PFSK-1 (cell line): ENCODE results near the gene LRRC27.

Experiments used
- FOXP2 ChIP-seq: optimal IDR thresholded peaks from 2 replicates; pipeline ENCODE3; 2011; ENCODE audit warnings: borderline replicate concordance, control low read depth, inconsistent platforms; ENCODE audit not compliant: insufficient read depth; ENCODE audit errors: extremely low read length, extremely low read depth
- POLR2AphosphoS5 ChIP-seq: IDR thresholded peaks from 2 replicates; pipeline ENCODE4 v1.6.1; 2012; ENCODE audit warnings: low read depth, mild to moderate bottlenecking, control low read depth, low read length, moderate library complexity
- REST ChIP-seq, 2 experiments: IDR thresholded peaks; 2 replicates each; pipeline versions ENCODE4 v1.6.1 to v1.8.0; 2011 to 2012; ENCODE audit warnings: low read depth in 2 of 2, low read length in 2 of 2, control low read depth in 1 of 2, inconsistent platforms in 1 of 2, mild to moderate bottlenecking in 1 of 2, moderate library complexity in 1 of 2; ENCODE audit not compliant: insufficient read depth in 1 of 2
- TAF1 ChIP-seq: IDR thresholded peaks from 2 replicates; pipeline ENCODE4 v1.6.1; 2012; ENCODE audit warnings: low read length, control low read depth, borderline replicate concordance; ENCODE audit not compliant: insufficient read depth

- TF ChIP-seq POLR2AphosphoS5, result no peak
- no peak for TF ChIP-seq FOXP2
- TF ChIP-seq TAF1, result no peak
- TF ChIP-seq REST (IDR thresholded peaks at IDR 0.05; ENCODE audit: insufficient read depth in 1 of 2, low read depth in 2 of 2, low read length in 2 of 2), result no peak
These were observed 27.5 kb downstream of the LRRC27 start for GRCh38 chr10:132359305-132360040.
